NK-92 treated with Interleukin-12 subunit alpha and Interleukin-12 subunit beta, amount 100 ng/mL, for 24 hours (cell line): ENCODE measurements around the gene ZNF575.

Experiments
- DNase-seq: peaks from one replicate; lab custom pipeline; 2025; lab: John Stamatoyannopoulos, UW

Gene ZNF575

GRCh38 chr19:43532962-43533545 is at the start of gene ZNF575:
ZNF575 (plus strand) TSS chr19:43533188; CDS start chr19:43534423, 1,235 bp downstream.
- peak; percentile 68 for DNase-seq

- no peak for DNase-seq
These were observed 49.7 kb upstream of the ZNF575 start for GRCh38 chr19:43483281-43483680.

- DNase-seq: no peak
These were observed 47.0 kb upstream of the ZNF575 start for GRCh38 chr19:43485951-43486350.

GRCh38 chr19:43486412-43486811 is 46.6 kb upstream of the ZNF575 start:
- DNase-seq: no peak

GRCh38 chr19:43488179-43488578 is 44.8 kb upstream of the ZNF575 start:
- DNase-seq: no peak

- DNase-seq: no peak
These were observed 43.7 kb upstream of the ZNF575 start for GRCh38 chr19:43489310-43489709.

GRCh38 chr19:43489979-43490599 is 42.9 kb upstream of the ZNF575 start:
- DNase-seq: no peak

- no peak for DNase-seq
These were observed 42.2 kb upstream of the ZNF575 start for GRCh38 chr19:43490759-43491158.

- DNase-seq: no peak
These were observed 37.9 kb upstream of the ZNF575 start for GRCh38 chr19:43495082-43495481.

GRCh38 chr19:43496960-43497359 is 36.0 kb upstream of the ZNF575 start:
- DNase-seq: no peak

- DNase-seq: no peak
These were observed 34.6 kb upstream of the ZNF575 start for GRCh38 chr19:43498233-43498842.

GRCh38 chr19:43499042-43499441 is 33.9 kb upstream of the ZNF575 start:
- no peak for DNase-seq

- no peak for DNase-seq
These were observed 31.1 kb upstream of the ZNF575 start for GRCh38 chr19:43501661-43502418.

GRCh38 chr19:43502419-43502976 is 30.5 kb upstream of the ZNF575 start:
- no peak for DNase-seq

GRCh38 chr19:43503501-43504425 is 29.2 kb upstream of the ZNF575 start:
- DNase-seq: peak; percentile 85

- DNase-seq: no peak
These were observed 28.4 kb upstream of the ZNF575 start, which contains the start of gene PHLDB3 for GRCh38 chr19:43504426-43505185. PHLDB3 (minus strand) TSS chr19:43504746; CDS start chr19:43504118, 628 bp downstream.

GRCh38 chr19:43505186-43505456 is 27.9 kb upstream of the ZNF575 start:
- DNase-seq: no peak

GRCh38 chr19:43505941-43506340 is 27.0 kb upstream of the ZNF575 start:
- no peak for DNase-seq

- DNase-seq: no peak
These were observed 26.4 kb upstream of the ZNF575 start for GRCh38 chr19:43506629-43507028.

GRCh38 chr19:43507880-43508279 is 25.1 kb upstream of the ZNF575 start:
- DNase-seq: no peak

- no peak for DNase-seq
These were observed 22.3 kb upstream of the ZNF575 start for GRCh38 chr19:43510713-43511112.
